ENCODE data around the gene E2F6. TPM values are rescaled to one million over a fixed set of nuclear protein-coding genes. Genes with fewer than 3 reads are reported as not detected.

The E2F6 gene
- polyA plus RNA-seq, 1 of the 3 experiments (the other 2 are of a cell fraction), result 15.3 TPM

- CTCF ChIA-PET, result interaction anchor here (0.9 to 18.9 kb wide), 61 partner anchors 9 to 621 kb away, joined by 3 to 294 read pairs (median 6); partner anchors contain the start of genes ROCK2 and SLC66A3
- Histone ChIP-seq H3K79me2 (ENCODE audit: insufficient read depth) (no peaks in the 10 kb centered on the region), H3F3A (replicated peaks; ENCODE audit: insufficient read depth) (no peaks in the 10 kb centered on the region), H3K27me3 (ENCODE audit: insufficient read depth) (no peaks in the 10 kb centered on the region), H2AFZ (ENCODE audit: low read depth) (peak overlapping the region; percentile 91; the same call in 1 of the 2 replicates), H3K4me1 (ENCODE audit: control insufficient read depth in 1 of 2, insufficient read depth in 2 of 2, low read depth in 1 of 2, low read length in 1 of 2) (peaks cover 0 to 9% of the 10 kb centered on the region in 2 experiments; a peak in 1 of 4 replicates), H3K9ac (no peak overlapping the region), H3K9me2 (no peaks in the 10 kb centered on the region), H4K20me1 (ENCODE audit: insufficient read depth) (no peaks in the 10 kb centered on the region), H3K4me2 (peak overlapping the region; percentile 52), H3K9me3 (peaks cover 2% of the 10 kb centered on the region; the same call in 1 of the 2 replicates), H3K27ac (ENCODE audit: low read depth in 2 of 2, low read length in 1 of 2) (no peak overlapping the region), H3K36me3 (replicated peaks in 1 of 2; ENCODE audit: control insufficient read depth in 1 of 2, insufficient read depth in 2 of 2, low read length in 1 of 2) (no peaks in the 10 kb centered on the region), H3K4me3 (ENCODE audit: low read depth in 2 of 2, low read length in 1 of 2) (no peak overlapping the region)
- TF ChIP-seq MAX (IDR thresholded peaks at IDR 0.05; ENCODE audit: low read depth), result no peak
- no peak for TF ChIP-seq REST (IDR thresholded peaks at IDR 0.05; ENCODE audit: low read depth, low read length)
- no peak for TF ChIP-seq YY1 (IDR thresholded peaks at IDR 0.05; ENCODE audit: low read depth)
- TF ChIP-seq POLR2AphosphoS5 (IDR thresholded peaks at IDR 0.05; ENCODE audit: low read depth, low read length), result no peak
- no peak for TF ChIP-seq ZBTB33 (IDR thresholded peaks at IDR 0.05; ENCODE audit: borderline replicate concordance, low read depth)
- TF ChIP-seq GABPA (IDR thresholded peaks at IDR 0.05; ENCODE audit: low read depth), result no peak
- no peak for DNase-seq
- POLR2A ChIA-PET, result interaction anchor here (1.3 to 1.8 kb wide), 2 partner anchors 68 to 279 kb away, joined by 5 to 8 read pairs; partner anchors contain the start of gene ROCK2
- WGBS (ENCODE audit: low lambda C conversion rate), result 75% methylated on average over 5 of the region's 5 CpGs
Observed at GRCh38 chr2:11412449-11412810, 53.5 kb downstream of the E2F6 start.

DNA sequence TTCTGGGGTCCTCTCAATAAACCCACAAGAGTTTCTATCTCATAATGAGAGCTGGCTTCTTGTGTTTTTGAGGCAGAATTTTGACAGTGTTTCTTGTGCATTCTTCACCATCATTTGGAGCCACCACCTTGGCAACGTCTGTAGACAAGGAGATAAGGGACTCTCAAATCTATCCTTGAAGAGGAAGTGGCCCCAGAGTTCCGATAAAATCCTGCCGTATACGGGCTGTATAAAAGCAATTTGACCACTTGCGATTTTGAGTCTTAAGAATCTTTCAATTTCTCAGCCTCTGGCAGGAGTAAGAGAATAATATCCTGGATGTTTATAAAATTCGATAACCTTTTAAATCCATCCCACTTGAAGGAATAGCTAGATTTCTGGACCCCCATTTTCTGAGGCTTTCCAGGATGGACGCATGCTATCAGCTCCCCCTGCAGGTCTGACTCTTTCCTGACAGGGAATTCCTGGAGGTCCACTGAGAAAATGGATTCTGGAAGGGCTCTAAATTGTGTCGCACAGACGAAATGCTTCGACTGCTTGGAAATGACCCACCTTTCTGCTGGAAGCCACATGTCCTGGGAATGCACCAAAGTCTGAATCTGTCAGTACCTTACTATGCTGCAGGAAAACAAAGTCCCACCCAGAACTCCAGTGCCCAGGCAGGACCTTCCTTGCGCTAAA, 54.1 kb downstream of the E2F6 start:
- WGBS (ENCODE audit: low lambda C conversion rate), result 17% methylated on average over 11 of the region's 11 CpGs
- no peaks in the 10 kb centered on the region for H4K20me1 ChIP-seq (ENCODE audit: insufficient read depth)
- H3K9me3 ChIP-seq, result no peaks in the 10 kb centered on the region
- DNase-seq, result peak; percentile 85
- H3F3A ChIP-seq (replicated peaks; ENCODE audit: insufficient read depth), result no peaks in the 10 kb centered on the region
- POLR2A ChIA-PET, result interaction anchor here (1.1 to 1.8 kb wide), 3 partner anchors 68 to 280 kb away, joined by 3 to 8 read pairs (median 5); partner anchors contain the start of gene ROCK2
- peak overlapping the region; percentile 5; the same call in 1 of the 2 replicates for H3K9ac ChIP-seq
- peak overlapping the region; percentile 52 for H3K4me2 ChIP-seq
- H3K27me3 ChIP-seq (ENCODE audit: insufficient read depth), result no peaks in the 10 kb centered on the region
- TF ChIP-seq SMC3 (IDR thresholded peaks at IDR 0.05; ENCODE audit: low read depth, low read length) (peak; percentile 94), PBX3 (IDR thresholded peaks at IDR 0.05) (no peak), ZBTB33 (IDR thresholded peaks at IDR 0.05; ENCODE audit: borderline replicate concordance, low read depth) (no peak), CHD2 (IDR thresholded peaks at IDR 0.05; ENCODE audit: low read length, partially characterized antibody) (peak; percentile 15), RAD21 (IDR thresholded peaks at IDR 0.05; ENCODE audit: low read length) (peak; percentile 97), RCOR1 (IDR thresholded peaks at IDR 0.05; ENCODE audit: low read length) (0 out of 2 replicates have a peak, but pooled peaks have one; percentile 10)
- TF ChIP-seq, protein P1, sequence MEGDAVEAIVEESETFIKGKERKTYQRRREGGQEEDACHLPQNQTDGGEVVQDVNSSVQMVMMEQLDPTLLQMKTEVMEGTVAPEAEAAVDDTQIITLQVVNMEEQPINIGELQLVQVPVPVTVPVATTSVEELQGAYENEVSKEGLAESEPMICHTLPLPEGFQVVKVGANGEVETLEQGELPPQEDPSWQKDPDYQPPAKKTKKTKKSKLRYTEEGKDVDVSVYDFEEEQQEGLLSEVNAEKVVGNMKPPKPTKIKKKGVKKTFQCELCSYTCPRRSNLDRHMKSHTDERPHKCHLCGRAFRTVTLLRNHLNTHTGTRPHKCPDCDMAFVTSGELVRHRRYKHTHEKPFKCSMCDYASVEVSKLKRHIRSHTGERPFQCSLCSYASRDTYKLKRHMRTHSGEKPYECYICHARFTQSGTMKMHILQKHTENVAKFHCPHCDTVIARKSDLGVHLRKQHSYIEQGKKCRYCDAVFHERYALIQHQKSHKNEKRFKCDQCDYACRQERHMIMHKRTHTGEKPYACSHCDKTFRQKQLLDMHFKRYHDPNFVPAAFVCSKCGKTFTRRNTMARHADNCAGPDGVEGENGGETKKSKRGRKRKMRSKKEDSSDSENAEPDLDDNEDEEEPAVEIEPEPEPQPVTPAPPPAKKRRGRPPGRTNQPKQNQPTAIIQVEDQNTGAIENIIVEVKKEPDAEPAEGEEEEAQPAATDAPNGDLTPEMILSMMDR (IDR thresholded peaks at IDR 0.05), result peak; percentile 96
- H3K4me3 ChIP-seq (ENCODE audit: low read depth in 2 of 2, low read length in 1 of 2), result peak overlapping the region; percentile 46 to 49
- no peaks in the 10 kb centered on the region for H3K9me2 ChIP-seq
- peak overlapping the region; percentile 91 for H2AFZ ChIP-seq (ENCODE audit: low read depth)
- no peak overlapping the region for H3K27ac ChIP-seq (ENCODE audit: low read depth in 2 of 2, low read length in 1 of 2)
- peaks cover 0 to 9% of the 10 kb centered on the region in 2 experiments; a peak in 1 of 4 replicates for H3K4me1 ChIP-seq (ENCODE audit: control insufficient read depth in 1 of 2, insufficient read depth in 2 of 2, low read depth in 1 of 2, low read length in 1 of 2)
- no peaks in the 10 kb centered on the region for H3K79me2 ChIP-seq (ENCODE audit: insufficient read depth)
- H3K36me3 ChIP-seq (replicated peaks in 1 of 2; ENCODE audit: control insufficient read depth in 1 of 2, insufficient read depth in 2 of 2, low read length in 1 of 2), result no peaks in the 10 kb centered on the region
- CTCF ChIA-PET, result interaction anchor here (0.7 to 18.9 kb wide), 88 partner anchors 10 to 620 kb away, joined by 3 to 294 read pairs (median 5); partner anchors contain the start of genes ROCK2 and SLC66A3

All from SK-N-SH (cell line).